ENCODE results near the gene SMYD3.

SMYD3 gene

DNA sequence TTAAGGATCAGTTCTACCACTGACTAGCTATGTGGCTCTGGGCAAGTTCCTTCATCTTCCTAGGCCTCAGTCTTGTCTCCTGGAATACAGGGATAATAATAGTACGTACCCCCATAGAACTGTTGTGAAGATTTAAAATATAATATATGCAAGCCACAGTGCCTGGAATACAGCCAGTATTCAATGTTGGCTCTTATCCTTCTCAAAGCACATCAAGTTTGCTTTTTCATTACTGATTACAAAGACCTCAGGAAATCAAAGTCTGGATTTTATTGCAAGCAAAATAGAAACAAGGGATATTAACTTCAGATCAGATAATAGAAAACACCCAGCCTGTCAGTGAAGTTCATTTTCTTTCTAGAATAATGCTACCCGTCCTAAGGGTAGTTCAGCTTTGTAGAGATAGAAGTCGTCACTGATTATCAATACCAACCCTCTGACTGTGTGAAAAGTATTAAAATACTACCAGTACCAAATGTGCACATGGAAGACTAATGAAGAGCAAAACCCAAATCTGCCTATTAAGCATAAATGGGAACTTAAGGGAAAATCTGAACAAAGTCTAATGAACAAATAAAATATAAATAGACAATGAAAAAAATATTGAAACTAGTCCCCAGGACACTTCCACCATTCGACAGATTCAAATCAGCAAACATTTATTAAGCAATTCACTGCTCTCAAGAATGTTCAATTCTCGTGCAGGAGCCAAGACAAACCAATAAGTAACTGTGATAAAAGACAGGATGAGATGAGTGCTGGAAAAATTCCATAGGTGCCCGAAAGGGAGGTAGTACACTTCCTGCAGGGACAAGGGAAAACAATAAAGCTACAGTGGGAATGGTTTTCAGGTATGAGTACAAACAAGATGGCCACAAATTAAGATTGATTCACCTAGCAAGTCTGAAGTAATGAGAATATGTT lies 206.2 kb downstream of the SMYD3 start:
- H3K4me3 ChIP-seq (ENCODE audit: low read length) = no peak overlapping the region
- TF ChIP-seq ZNF274 (IDR thresholded peaks at IDR 0.05; ENCODE audit: low read depth, low read length) = no peak

DNA sequence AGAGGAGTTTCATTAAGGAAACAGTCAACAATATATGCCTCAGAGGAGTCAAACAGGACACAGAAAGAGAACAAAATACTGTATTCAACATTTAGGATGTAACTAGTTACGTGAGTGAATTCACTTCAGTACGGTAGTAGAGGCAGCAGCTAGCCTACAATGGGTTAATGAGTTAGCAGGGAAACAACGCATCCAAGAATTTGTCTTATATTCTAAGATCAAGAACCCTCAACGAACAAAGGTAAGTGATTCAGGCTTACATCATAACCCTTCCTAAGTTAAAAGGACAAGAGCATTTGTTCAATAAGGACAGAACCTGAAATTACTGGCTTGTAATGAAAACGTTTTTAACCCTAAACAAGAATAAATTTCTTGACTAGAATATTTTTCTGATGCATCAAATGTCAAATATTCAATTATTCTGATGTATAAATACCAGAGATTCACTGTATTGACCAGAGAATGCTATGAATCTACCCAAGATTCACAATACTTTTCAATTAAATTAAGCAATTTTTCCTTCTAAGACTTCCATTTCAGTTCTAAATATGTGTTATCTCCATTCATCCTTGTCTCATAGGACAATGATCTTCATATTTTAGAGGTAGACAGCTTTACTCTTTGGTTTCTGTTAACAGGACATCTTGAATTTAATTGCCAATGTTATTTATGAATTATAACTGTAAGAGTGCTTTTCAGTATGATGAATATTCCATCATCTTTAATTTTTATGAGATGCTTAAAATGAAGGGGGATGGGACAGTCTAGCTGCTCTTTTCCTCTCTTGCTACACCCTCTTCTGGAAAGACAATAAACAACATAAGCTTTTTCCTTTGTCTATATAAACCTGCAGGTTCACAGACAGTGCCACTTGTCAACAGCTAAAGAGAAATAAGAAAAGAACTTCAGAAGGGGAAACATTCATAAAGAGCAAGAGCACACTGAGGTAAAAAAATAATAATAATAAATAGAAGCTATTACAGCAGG lies 209.5 kb downstream of the SMYD3 start:
- TF ChIP-seq ZNF274 (IDR thresholded peaks at IDR 0.05; ENCODE audit: low read depth, low read length) = no peak
- no peak overlapping the region for H3K4me3 ChIP-seq (ENCODE audit: low read length)

DNA sequence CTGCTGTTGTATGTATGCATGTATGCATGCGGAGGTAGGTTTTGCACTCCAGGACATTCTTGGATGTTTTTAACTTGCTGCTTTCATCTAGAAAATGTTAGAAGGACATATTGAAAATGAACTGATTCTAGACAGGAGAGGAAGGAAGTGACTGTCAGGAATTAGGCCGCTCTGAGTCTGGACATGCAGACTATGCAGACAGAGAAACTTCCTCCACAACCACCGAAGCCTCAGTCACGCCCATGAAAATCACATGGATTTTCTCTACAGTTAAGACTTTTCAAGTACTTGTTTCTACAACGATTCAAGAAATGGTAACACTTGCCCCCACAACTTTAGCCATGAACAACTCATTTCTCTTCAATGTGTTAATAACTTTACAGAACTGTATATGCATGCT lies 211.1 kb downstream of the SMYD3 start:
- TF ChIP-seq ZNF274 (IDR thresholded peaks at IDR 0.05; ENCODE audit: low read depth, low read length) = no peak
- H3K4me3 ChIP-seq (ENCODE audit: low read length) = no peak overlapping the region

DNA sequence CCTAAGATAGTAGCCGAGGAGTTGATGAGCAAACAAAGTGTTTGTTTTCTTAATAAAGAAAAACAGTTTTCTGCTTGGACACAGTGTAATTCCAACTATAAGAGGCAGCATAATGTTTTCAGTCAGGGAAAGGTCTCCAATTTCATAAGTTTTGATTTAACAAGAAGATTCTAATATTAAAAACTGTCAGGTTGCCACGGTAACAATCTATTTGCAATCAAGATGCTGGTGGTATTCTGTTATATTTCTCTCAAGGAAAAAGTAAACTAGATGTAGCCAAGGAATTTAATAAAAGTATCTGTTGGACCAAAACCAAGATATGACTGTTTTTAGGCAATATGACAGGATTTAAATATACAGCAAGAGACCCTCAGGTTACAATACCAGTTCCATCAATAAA lies 211.7 kb downstream of the SMYD3 start:
- TF ChIP-seq ZNF274 (IDR thresholded peaks at IDR 0.05; ENCODE audit: low read depth, low read length) = no peak
- no peak overlapping the region for H3K4me3 ChIP-seq (ENCODE audit: low read length)

DNA sequence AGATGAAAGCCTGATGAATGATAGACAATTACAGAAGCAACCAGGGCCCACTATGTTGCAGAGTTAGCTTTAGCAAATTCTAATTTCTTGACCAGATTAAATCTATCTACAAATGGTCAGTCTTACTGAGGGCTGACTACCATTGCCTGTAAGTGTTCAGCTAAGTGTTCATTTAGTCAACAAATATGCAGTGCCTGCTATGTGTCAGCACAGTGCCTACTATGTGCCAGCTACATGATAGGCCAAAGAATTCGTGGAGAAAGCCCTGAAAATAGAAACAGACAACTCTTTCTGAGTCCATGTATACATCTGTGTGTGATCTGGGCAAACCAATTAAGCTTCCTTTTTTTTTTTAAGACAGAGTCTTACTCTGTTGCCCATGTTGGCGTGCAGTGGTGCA lies 212.8 kb downstream of the SMYD3 start:
- TF ChIP-seq ZNF274 (IDR thresholded peaks at IDR 0.05; ENCODE audit: low read depth, low read length) = no peak
- no peak overlapping the region for H3K4me3 ChIP-seq (ENCODE audit: low read length)

DNA sequence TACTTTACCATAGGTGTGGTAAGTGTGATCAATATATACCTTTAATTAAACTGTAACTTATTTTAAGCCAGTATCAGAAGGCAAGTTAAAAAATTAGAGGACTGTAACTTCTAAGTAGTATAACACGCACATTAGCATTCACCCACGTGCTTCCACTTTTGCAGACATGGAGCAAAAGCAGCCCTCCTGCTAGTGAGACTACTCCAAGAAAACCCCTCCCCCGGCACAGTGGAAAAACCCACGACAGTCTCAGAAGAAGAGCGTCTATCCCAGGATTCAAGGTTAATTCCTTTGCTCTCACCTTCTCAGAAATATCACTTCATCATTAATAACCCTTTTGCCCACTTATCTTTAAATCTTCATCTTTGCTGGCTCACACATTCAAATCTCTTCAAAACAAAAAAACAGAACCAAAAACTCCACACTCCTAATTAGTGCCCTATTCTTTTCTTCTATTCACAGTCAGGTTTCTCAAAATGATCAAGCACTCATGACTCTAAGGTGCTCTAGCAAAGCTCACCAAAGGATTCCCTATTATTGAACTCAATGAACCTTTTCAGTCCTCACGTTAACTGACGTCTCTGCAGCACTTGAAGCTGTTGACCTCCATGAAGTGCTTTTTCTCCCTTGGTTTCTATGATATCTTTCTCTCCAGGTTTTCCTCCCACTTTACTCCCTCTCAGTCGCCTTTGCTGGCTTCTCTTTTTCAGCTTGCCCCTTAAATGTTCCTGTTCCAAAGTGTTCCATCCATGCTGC lies 213.5 kb downstream of the SMYD3 start:
- TF ChIP-seq ZNF274 (IDR thresholded peaks at IDR 0.05; ENCODE audit: low read depth, low read length) = no peak
- H3K4me3 ChIP-seq (ENCODE audit: low read length) = no peak overlapping the region

DNA sequence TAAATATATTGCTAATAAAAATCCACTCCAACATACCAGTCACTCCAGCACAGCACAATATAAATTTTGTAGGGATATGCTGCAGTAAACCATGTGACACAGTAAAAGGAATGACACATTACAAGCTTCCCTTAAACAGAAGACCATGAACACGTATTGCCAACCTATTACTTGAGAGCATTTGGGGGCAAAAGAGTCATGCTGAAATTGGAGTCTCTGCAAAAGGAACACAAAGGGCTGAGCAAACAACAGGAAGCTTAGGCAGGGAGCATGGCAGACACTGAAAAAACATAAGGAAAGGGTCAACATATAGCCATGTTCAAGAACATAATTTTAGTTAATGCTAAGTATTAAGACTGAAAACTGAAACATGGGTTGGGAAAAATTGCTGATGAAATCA lies 214.5 kb downstream of the SMYD3 start:
- no peak for TF ChIP-seq ZNF274 (IDR thresholded peaks at IDR 0.05; ENCODE audit: low read depth, low read length)
- no peak overlapping the region for H3K4me3 ChIP-seq (ENCODE audit: low read length)

DNA sequence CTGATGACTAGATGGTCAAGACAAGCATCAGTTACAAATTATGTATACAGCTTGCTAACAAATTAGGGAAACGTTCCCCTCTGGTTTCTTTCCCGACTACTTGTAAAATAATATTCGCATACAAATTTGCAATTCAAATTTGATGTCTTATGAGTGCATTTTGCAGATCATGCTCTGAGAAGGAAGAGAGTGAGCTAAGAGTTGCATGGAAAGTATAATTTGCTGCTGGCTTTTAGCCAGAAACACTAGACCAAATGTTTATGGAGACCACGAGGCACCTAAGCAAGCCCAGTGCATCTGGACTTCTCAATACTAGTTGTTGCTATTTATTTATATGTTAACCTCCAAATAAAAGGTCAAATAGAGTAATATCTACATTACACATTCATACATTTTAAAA lies 216.0 kb downstream of the SMYD3 start:
- TF ChIP-seq ZNF274 (IDR thresholded peaks at IDR 0.05; ENCODE audit: low read depth, low read length) = no peak
- no peak overlapping the region for H3K4me3 ChIP-seq (ENCODE audit: low read length)

DNA sequence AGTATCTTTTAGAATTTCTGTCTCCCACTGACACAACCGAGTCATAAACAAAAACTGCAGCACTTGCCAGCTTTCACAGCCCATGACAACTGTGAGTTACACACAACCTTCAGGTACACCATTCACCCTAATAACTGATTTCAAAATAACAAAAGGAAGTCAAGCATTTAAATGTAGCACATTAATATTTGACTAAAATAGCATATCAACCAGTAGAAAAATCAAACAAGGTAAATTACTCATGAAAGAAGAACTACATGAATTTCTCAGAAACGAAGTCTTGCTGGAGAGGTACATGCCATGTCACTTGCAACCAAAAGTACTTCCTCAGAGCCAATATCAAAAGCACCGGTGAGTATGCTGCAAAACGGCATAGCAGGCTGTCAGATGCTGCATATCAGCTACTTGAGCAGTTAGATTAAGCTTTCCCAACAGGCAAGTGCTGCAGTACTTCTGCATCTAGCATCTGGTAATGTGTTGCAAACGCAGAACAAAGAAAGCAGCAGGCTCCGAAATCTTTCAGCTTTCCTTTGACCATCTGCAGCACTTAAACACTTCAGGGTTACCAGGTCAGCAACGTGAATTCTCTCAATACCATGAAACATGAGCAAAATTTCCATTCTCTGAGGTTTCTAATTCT lies 223.2 kb downstream of the SMYD3 start:
- H3K4me3 ChIP-seq (ENCODE audit: low read length) = no peak overlapping the region
- no peak for TF ChIP-seq ZNF274 (IDR thresholded peaks at IDR 0.05; ENCODE audit: low read depth, low read length)

DNA sequence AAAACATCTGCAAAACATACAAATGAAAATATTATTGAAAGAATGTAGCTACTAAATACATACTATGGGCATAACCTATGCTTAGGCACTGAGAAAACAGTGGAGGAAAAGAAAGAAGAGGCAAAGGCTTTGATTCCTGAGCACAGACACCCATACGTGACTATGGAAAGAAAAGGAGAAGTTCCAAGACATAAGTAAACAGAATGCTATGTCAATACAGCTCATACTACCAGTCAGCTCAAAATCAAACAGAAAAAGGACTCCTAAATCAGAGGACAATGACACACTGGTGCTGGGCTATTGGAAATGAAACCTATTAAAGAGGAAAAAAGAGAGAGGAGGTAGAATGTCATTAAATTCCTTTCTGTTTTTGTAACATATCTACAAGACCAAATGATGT lies 225.4 kb downstream of the SMYD3 start:
- TF ChIP-seq ZNF274 (IDR thresholded peaks at IDR 0.05; ENCODE audit: low read depth, low read length) = no peak
- H3K4me3 ChIP-seq (ENCODE audit: low read length) = no peak overlapping the region

DNA sequence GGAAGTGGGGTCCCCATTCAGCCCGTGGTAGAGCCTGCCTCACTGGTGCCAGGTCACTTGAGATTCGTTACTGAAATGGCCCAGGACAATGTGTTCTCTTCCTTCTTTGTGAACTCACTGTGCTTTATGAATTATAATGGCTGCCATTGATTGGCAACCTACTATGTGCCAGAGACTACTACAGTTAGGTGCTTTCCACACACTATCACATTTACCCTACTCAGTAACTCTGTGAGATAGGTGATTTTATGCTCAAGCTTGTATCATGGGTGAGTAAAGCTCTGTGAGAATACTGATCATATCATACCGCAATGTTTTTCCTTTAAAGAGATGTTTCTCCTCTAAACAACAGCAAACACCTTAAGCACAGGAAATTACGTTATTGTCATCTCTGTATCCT lies 225.9 kb downstream of the SMYD3 start:
- TF ChIP-seq ZNF274 (IDR thresholded peaks at IDR 0.05; ENCODE audit: low read depth, low read length) = no peak
- no peak overlapping the region for H3K4me3 ChIP-seq (ENCODE audit: low read length)

DNA sequence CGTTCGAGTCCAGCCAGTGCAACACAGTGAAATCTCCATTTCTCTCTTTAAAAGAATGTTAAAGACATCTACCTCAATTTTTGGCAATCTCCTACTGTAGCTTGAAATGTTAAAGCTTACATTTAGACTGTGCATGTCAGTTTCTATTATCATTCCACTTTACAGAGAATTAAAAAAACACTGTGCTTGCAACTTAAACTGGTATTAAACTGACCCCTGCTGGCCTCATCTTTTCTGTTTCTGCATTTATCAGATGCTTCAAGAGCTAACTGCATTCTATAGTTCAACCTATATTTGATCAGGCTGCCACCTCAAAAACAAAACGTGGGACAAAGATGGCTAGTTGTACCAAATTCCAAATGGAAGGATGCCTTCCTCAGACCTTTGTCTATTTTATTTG lies 226.5 kb downstream of the SMYD3 start:
- H3K4me3 ChIP-seq (ENCODE audit: low read length) = no peak overlapping the region
- TF ChIP-seq ZNF274 (IDR thresholded peaks at IDR 0.05; ENCODE audit: low read depth, low read length) = no peak

DNA sequence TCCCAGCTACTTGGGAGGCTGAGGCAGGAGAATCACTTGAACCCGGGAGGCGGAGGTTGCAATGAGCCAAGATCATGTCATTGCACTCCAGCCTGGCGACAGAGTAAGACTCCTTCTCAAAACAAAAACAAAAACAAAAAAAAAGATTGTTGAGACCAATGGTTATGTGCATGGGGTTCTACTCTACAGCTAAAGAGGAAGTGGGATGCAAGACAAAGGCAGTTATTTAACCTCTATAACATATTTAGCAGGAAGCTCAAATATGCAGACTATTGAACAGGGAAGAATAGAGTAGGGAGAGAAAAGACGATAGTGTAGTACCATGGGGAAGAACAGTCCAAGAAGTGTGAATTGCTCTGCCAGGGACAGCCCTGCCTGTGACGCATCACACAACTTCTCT lies 227.7 kb downstream of the SMYD3 start:
- TF ChIP-seq ZNF274 (IDR thresholded peaks at IDR 0.05; ENCODE audit: low read depth, low read length) = no peak
- H3K4me3 ChIP-seq (ENCODE audit: low read length) = no peak overlapping the region

DNA sequence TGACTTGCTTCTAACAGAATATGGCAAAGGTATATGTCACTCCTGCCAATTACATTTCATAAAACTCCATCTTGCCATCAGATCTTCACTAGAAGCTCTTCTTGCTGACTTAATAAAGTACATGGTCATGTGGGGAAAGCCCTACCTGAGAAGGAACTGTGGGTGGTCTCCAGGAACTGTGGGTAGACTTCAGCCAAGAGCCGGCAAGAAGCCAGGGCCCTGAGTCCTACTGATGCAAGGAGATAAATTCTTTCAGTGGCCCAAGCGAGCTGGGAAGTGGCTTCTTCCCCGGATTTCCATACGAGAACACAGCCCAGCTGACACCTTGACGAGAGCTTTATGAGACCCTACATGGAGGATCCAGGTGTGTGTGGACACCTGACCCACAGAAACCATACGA lies 228.7 kb downstream of the SMYD3 start:
- no peak for TF ChIP-seq ZNF274 (IDR thresholded peaks at IDR 0.05; ENCODE audit: low read depth, low read length)
- no peak overlapping the region for H3K4me3 ChIP-seq (ENCODE audit: low read length)
